Activated CD4-positive, alpha-beta T cell treated with anti-CD3 and anti-CD28 coated beads, Interleukin-2, amount 10 ng/mL, durations not matched to agents 24 days and 14 days (primary cell): ENCODE data around the gene TMEM170B. TPM values are rescaled to one million over a fixed set of nuclear protein-coding genes. Genes with fewer than 3 reads are reported as not detected.
A peak's percentile ranks its signal among the peaks of the same experiment; 100 is the strongest.
"Not testable (repeated sequence)": the region's sequence is repeated elsewhere in the genome, so short reads cannot be mapped to it uniquely, and the experiment has no call there.

Experiments used
- DNase-seq: peaks from one replicate; pipeline ENCODE4 v3.0.0; 2022
- H3K27ac Mint-ChIP-seq: one replicate; pipeline ENCODE4 v1.8.0; 2022; ENCODE audit warnings: mild to moderate bottlenecking, mixed read lengths
- H3K27me3 Mint-ChIP-seq: one replicate; pipeline ENCODE4 v1.8.0; 2022; ENCODE audit warnings: mixed read lengths
- H3K36me3 Mint-ChIP-seq: one replicate; pipeline ENCODE4 v1.8.0; 2022; ENCODE audit warnings: low read depth, mild to moderate bottlenecking, mixed read lengths
- H3K4me1 Mint-ChIP-seq: one replicate; pipeline ENCODE4 v1.8.0; 2021; ENCODE audit warnings: mixed read lengths
- H3K4me3 Mint-ChIP-seq: one replicate; pipeline ENCODE4 v1.8.0; 2022; ENCODE audit warnings: mild to moderate bottlenecking, moderate library complexity, mixed read lengths
- H3K9me3 Mint-ChIP-seq: one replicate; pipeline ENCODE4 v1.8.0; 2021; ENCODE audit warnings: mixed read lengths
- intact Hi-C: fragments of 100-400 bp; cut with micrococcal nuclease; formaldehyde crosslinking; loops from one replicate; pipeline ENCODE4 v1.15.1; 2023
- total RNA-seq: library from RNA; stranded (reverse); gene quantifications from 2 replicates; pipeline ENCODE4 v1.2.3, GENCODE V29; 2022

Gene TMEM170B
- total RNA-seq, 1 donor from 2014 or later = 0.72 TPM

GRCh38 chr6:11538819-11539468, 1.4 kb downstream of the TMEM170B start:
- peaks cover 58% of the 10 kb centered on the region for H3K27me3 Mint-ChIP-seq
- no peak overlapping the region for H3K27ac Mint-ChIP-seq

GRCh38 chr6:11542863-11543262, 5.3 kb downstream of the TMEM170B start:
- Mint-ChIP-seq H3K9me3 (no peaks in the 10 kb centered on the region), H3K27me3 (peaks cover 34% of the 10 kb centered on the region), H3K4me1 (peaks cover 1% of the 10 kb centered on the region), H3K27ac (no peak overlapping the region), H3K4me3 (no peak overlapping the region), H3K36me3 (no peaks in the 10 kb centered on the region)
- no peak for DNase-seq
- intact Hi-C loops = no loop called here

More at GRCh38 chr6:11538819-11539468, 1.4 kb downstream of the TMEM170B start:
- Mint-ChIP-seq H3K9me3 (no peaks in the 10 kb centered on the region), H3K4me1 (peaks cover 4% of the 10 kb centered on the region), H3K4me3 (peak overlapping the region; percentile 74), H3K36me3 (no peaks in the 10 kb centered on the region)
- no peak for DNase-seq
- intact Hi-C loops = no loop called here

- Mint-ChIP-seq H3K9me3 (no peaks in the 10 kb centered on the region), H3K4me1 (no peaks in the 10 kb centered on the region), H3K36me3 (no peaks in the 10 kb centered on the region), H3K27me3 (peaks cover 28% of the 10 kb centered on the region), H3K4me3 (no peak overlapping the region), H3K27ac (no peak overlapping the region)
- intact Hi-C loops = no loop called here
- DNase-seq = no peak
These were observed 6.5 kb downstream of the TMEM170B start for GRCh38 chr6:11543919-11544518.

GRCh38 chr6:11547846-11548245, 10.3 kb downstream of the TMEM170B start:
- intact Hi-C loops, DNase-seq, H3K27ac Mint-ChIP-seq, H3K27me3 Mint-ChIP-seq, H3K36me3 Mint-ChIP-seq, H3K4me3 Mint-ChIP-seq, H3K9me3 Mint-ChIP-seq, H3K4me1 Mint-ChIP-seq: not testable (repeated sequence)

GRCh38 chr6:11548578-11548977, 11.0 kb downstream of the TMEM170B start:
- DNase-seq, H3K36me3 Mint-ChIP-seq, H3K9me3 Mint-ChIP-seq, intact Hi-C loops, H3K27ac Mint-ChIP-seq, H3K4me1 Mint-ChIP-seq, H3K27me3 Mint-ChIP-seq, H3K4me3 Mint-ChIP-seq: not testable (repeated sequence)

- H3K4me1 Mint-ChIP-seq = peaks cover 3% of the 10 kb centered on the region
- no peak for DNase-seq
- H3K9me3 Mint-ChIP-seq = no peaks in the 10 kb centered on the region
- H3K4me3 Mint-ChIP-seq = no peak overlapping the region
- H3K36me3 Mint-ChIP-seq = no peaks in the 10 kb centered on the region
- H3K27me3 Mint-ChIP-seq = peaks cover 4% of the 10 kb centered on the region
- intact Hi-C loops = no loop called here
- H3K27ac Mint-ChIP-seq = no peak overlapping the region
These were observed 13.5 kb downstream of the TMEM170B start for GRCh38 chr6:11551053-11551452.

GRCh38 chr6:11552442-11552841, 14.9 kb downstream of the TMEM170B start:
- peaks cover 12% of the 10 kb centered on the region for H3K27me3 Mint-ChIP-seq
- H3K4me1 Mint-ChIP-seq = peaks cover 3% of the 10 kb centered on the region
- H3K27ac Mint-ChIP-seq = no peak overlapping the region
- DNase-seq = no peak
- H3K4me3 Mint-ChIP-seq = no peak overlapping the region
- no peaks in the 10 kb centered on the region for H3K9me3 Mint-ChIP-seq
- intact Hi-C loops = no loop called here
- no peaks in the 10 kb centered on the region for H3K36me3 Mint-ChIP-seq

GRCh38 chr6:11553824-11554223, 16.3 kb downstream of the TMEM170B start:
- intact Hi-C loops = no loop called here
- no peak overlapping the region for H3K4me3 Mint-ChIP-seq
- H3K4me1 Mint-ChIP-seq = peaks cover 3% of the 10 kb centered on the region
- no peaks in the 10 kb centered on the region for H3K36me3 Mint-ChIP-seq
- H3K27me3 Mint-ChIP-seq = peaks cover 12% of the 10 kb centered on the region
- no peak overlapping the region for H3K27ac Mint-ChIP-seq
- H3K9me3 Mint-ChIP-seq = no peaks in the 10 kb centered on the region
- no peak for DNase-seq

GRCh38 chr6:11556309-11556708, 18.8 kb downstream of the TMEM170B start:
- DNase-seq = no peak
- Mint-ChIP-seq H3K36me3 (no peaks in the 10 kb centered on the region), H3K4me1 (peaks cover 3% of the 10 kb centered on the region), H3K27me3 (peaks cover 12% of the 10 kb centered on the region), H3K4me3 (no peak overlapping the region), H3K27ac (no peak overlapping the region), H3K9me3 (no peaks in the 10 kb centered on the region)
- intact Hi-C loops = no loop called here

GRCh38 chr6:11563793-11564192, 26.2 kb downstream of the TMEM170B start:
- no peak overlapping the region for H3K4me3 Mint-ChIP-seq
- H3K27me3 Mint-ChIP-seq = peaks cover 2% of the 10 kb centered on the region
- H3K27ac Mint-ChIP-seq = no peak overlapping the region
- DNase-seq = no peak
- no peaks in the 10 kb centered on the region for H3K9me3 Mint-ChIP-seq
- H3K4me1 Mint-ChIP-seq = no peaks in the 10 kb centered on the region
- intact Hi-C loops = no loop called here
- no peaks in the 10 kb centered on the region for H3K36me3 Mint-ChIP-seq

GRCh38 chr6:11566609-11567008, 29.1 kb downstream of the TMEM170B start:
- Mint-ChIP-seq H3K27me3 (peaks cover 2% of the 10 kb centered on the region), H3K27ac (no peak overlapping the region), H3K36me3 (no peaks in the 10 kb centered on the region), H3K4me3 (no peak overlapping the region), H3K9me3 (no peaks in the 10 kb centered on the region), H3K4me1 (no peaks in the 10 kb centered on the region)
- no peak for DNase-seq
- intact Hi-C loops = no loop called here

GRCh38 chr6:11571073-11571472, 33.5 kb downstream of the TMEM170B start:
- no peak overlapping the region for H3K4me3 Mint-ChIP-seq
- intact Hi-C loops = no loop called here

GRCh38 chr6:11575408-11576033, 38.0 kb downstream of the TMEM170B start:
- peak; percentile 85 for DNase-seq
- H3K4me3 Mint-ChIP-seq = no peak overlapping the region
- no peaks in the 10 kb centered on the region for H3K36me3 Mint-ChIP-seq
- intact Hi-C loops = loop anchor here (1.0 to 2.0 kb wide), 3 partner anchors 79 to 624 kb away; no protein-coding TSS in a partner anchor
- no peaks in the 10 kb centered on the region for H3K4me1 Mint-ChIP-seq
- no peaks in the 10 kb centered on the region for H3K27me3 Mint-ChIP-seq
- no peaks in the 10 kb centered on the region for H3K9me3 Mint-ChIP-seq
- no peak overlapping the region for H3K27ac Mint-ChIP-seq

More at GRCh38 chr6:11571073-11571472, 33.5 kb downstream of the TMEM170B start:
- Mint-ChIP-seq H3K27ac (no peak overlapping the region), H3K36me3 (no peaks in the 10 kb centered on the region), H3K9me3 (no peaks in the 10 kb centered on the region), H3K4me1 (no peaks in the 10 kb centered on the region), H3K27me3 (no peaks in the 10 kb centered on the region)
- DNase-seq = no peak

GRCh38 chr6:11580686-11581405, 43.3 kb downstream of the TMEM170B start:
- H3K9me3 Mint-ChIP-seq = no peaks in the 10 kb centered on the region
- no peaks in the 10 kb centered on the region for H3K36me3 Mint-ChIP-seq
- no peaks in the 10 kb centered on the region for H3K4me1 Mint-ChIP-seq
- H3K27me3 Mint-ChIP-seq = peaks cover 11% of the 10 kb centered on the region
- intact Hi-C loops = loop anchor here (10.0 kb wide), 1 partner anchor 704 kb away; no protein-coding TSS in a partner anchor
- H3K27ac Mint-ChIP-seq = no peak overlapping the region
- H3K4me3 Mint-ChIP-seq = no peak overlapping the region
- DNase-seq = peak; percentile 33
